NCI-H82 treated with DMSO at 0.1 percent for 48 hours (cell line): ENCODE results near the gene RBM38.

Source experiments
- DNase-seq: peaks from one replicate; lab custom pipeline; 2025; ENCODE audit not compliant: unreplicated experiment; lab: John Stamatoyannopoulos, UW

RBM38 gene

GRCh38 chr20:57374931-57375651 lies 16.1 kb upstream of the RBM38 start:
- DNase-seq = no peak

- DNase-seq = no peak
Measured at GRCh38 chr20:57375652-57376230, 15.5 kb upstream of the RBM38 start.

- no peak for DNase-seq
Measured at GRCh38 chr20:57377350-57377749, 13.8 kb upstream of the RBM38 start.

GRCh38 chr20:57378107-57378506 lies 13.1 kb upstream of the RBM38 start:
- no peak for DNase-seq

GRCh38 chr20:57378646-57379262 lies 12.4 kb upstream of the RBM38 start:
- DNase-seq = no peak

GRCh38 chr20:57379263-57379647 lies 11.9 kb upstream of the RBM38 start:
- no peak for DNase-seq

GRCh38 chr20:57380081-57380750 lies 11.0 kb upstream of the RBM38 start:
- DNase-seq = no peak

GRCh38 chr20:57381596-57382503 lies 9.3 kb upstream of the RBM38 start:
- DNase-seq = peak; percentile 47

GRCh38 chr20:57382516-57382915 lies 8.7 kb upstream of the RBM38 start:
- DNase-seq = no peak

GRCh38 chr20:57383447-57384347 lies 7.5 kb upstream of the RBM38 start:
- no peak for DNase-seq

- no peak for DNase-seq
Measured at GRCh38 chr20:57384486-57384885, 6.7 kb upstream of the RBM38 start.

GRCh38 chr20:57384953-57385761 lies 6.0 kb upstream of the RBM38 start:
- no peak for DNase-seq

GRCh38 chr20:57385940-57386339 lies 5.3 kb upstream of the RBM38 start:
- no peak for DNase-seq

GRCh38 chr20:57386762-57387161 lies 4.4 kb upstream of the RBM38 start:
- no peak for DNase-seq

GRCh38 chr20:57387463-57387862 lies 3.7 kb upstream of the RBM38 start:
- DNase-seq = no peak

GRCh38 chr20:57387945-57388371 lies 3.2 kb upstream of the RBM38 start:
- no peak for DNase-seq

GRCh38 chr20:57388953-57389694 lies 2.1 kb upstream of the RBM38 start:
- DNase-seq = no peak
